GM18868 (cell line): ENCODE results near the gene SULT1C3.

ENCODE experiments used
- ATAC-seq: cut with Tn5 transposase; IDR thresholded peaks from one replicate; pipeline ENCODE4 v1.9.1; 2021; ENCODE audit warnings: mild to moderate bottlenecking, moderate library complexity; ENCODE audit not compliant: unreplicated experiment

The SULT1C3 gene

GRCh38 chr2:108297436-108298141 is 57.8 kb downstream of the SULT1C3 start:
- ATAC-seq, result no peak

GRCh38 chr2:108301558-108301957 is 61.8 kb downstream of the SULT1C3 start:
- ATAC-seq, result no peak

- ATAC-seq, result peak; percentile 81
Measured at GRCh38 chr2:108304975-108305374, 65.2 kb downstream of the SULT1C3 start.

GRCh38 chr2:108305901-108306300 is 66.1 kb downstream of the SULT1C3 start:
- ATAC-seq, result no peak

GRCh38 chr2:108309903-108310302 is 70.1 kb downstream of the SULT1C3 start:
- no peak for ATAC-seq
